ENCODE measurements around the gene TP53TG5. TPM values are rescaled to one million over a fixed set of nuclear protein-coding genes. Genes with fewer than 3 reads are reported as not detected.

TP53TG5 gene
- total and polyA plus RNA-seq, 10 of the 15 experiments (the other 5 are each of a cell fraction or from before 2014, with no cell fraction given) = 0.24 TPM; not detected in 9

DNA sequence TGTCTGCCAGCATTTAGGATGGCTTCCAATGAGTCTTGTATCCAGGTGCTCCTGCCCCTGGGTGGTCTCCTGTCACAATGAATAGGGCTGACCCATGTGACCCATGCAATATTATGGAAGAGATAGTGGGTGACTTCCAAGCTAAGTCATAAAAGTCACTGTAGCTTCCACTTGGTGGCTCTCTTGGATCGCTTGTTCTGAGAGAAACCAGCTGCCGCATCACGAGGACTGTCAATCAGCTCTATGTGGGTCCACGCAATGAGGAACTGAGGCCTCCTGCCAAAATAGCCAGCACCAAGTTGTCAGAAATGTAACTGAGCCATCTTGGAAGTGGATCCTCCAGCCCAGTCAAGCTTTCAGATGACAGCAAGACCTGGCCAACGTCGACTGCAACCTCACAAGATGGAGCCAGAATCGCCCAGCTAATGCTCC is 55.2 kb downstream of the TP53TG5 start (continued):
- TF ChIP-seq, protein P1, sequence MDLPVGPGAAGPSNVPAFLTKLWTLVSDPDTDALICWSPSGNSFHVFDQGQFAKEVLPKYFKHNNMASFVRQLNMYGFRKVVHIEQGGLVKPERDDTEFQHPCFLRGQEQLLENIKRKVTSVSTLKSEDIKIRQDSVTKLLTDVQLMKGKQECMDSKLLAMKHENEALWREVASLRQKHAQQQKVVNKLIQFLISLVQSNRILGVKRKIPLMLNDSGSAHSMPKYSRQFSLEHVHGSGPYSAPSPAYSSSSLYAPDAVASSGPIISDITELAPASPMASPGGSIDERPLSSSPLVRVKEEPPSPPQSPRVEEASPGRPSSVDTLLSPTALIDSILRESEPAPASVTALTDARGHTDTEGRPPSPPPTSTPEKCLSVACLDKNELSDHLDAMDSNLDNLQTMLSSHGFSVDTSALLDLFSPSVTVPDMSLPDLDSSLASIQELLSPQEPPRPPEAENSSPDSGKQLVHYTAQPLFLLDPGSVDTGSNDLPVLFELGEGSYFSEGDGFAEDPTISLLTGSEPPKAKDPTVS (IDR thresholded peaks at IDR 0.05; ENCODE audit: low read depth, low read length) = no peak
- TF ChIP-seq SUPT20H (IDR thresholded peaks at IDR 0.05; ENCODE audit: borderline replicate concordance, control insufficient read depth, low read depth, low read length) = no peak

Small RNA genes lying within 50 kb of the gene (microRNA-seq; reads per million reads assigned to microRNA genes)
- 0.94 reads per million for gene MIR6812

Small RNA genes lying within 50 kb of the gene (small RNA-seq; reads per million reads assigned to genes)
- gene MIR6812 = 0.20 reads per million

Other genes starting within 250 kb of the TP53TG5 start
Only the 7 nearest of the 15 such genes appear.
- gene RBPJL, start 71.5 kb downstream of the TP53TG5 start, total RNA-seq (2014; rRNA removed) = not detected in 2 replicates
- not detected in 2 replicates for gene RBPJL, start 71.5 kb downstream of the TP53TG5 start, total RNA-seq (2014; rRNA removed; fragmentation: Illumina TruSeq; extraction: Trizol)
- gene RBPJL, start 71.5 kb downstream of the TP53TG5 start, total RNA-seq (2021) = 0.18 TPM in 1 of 2 replicates, not detected in the other
- gene RBPJL, start 71.5 kb downstream of the TP53TG5 start, polyA plus RNA-seq (2011; rRNA removed) = not detected in 2 replicates
- gene RBPJL, start 71.5 kb downstream of the TP53TG5 start, polyA plus RNA-seq (2014; fragmentation: Illumina TruSeq; extraction: Trizol) = not detected in 2 replicates
- gene RBPJL, start 71.5 kb downstream of the TP53TG5 start, polyA plus RNA-seq (2014; fragmentation: Nextera tagmentation; extraction: Ambion mirVana) = not detected
- not detected in 2 replicates for gene RBPJL, start 71.5 kb downstream of the TP53TG5 start, polyA plus RNA-seq (2014; rRNA removed)
- gene RBPJL, start 71.5 kb downstream of the TP53TG5 start, polyA plus RNA-seq (2016; fragmentation: Nextera tagmentation; extraction: Ambion mirVana) = not detected
- not detected in 2 replicates for gene MATN4, start 70.0 kb downstream of the TP53TG5 start, total RNA-seq (2014; rRNA removed)
- gene MATN4, start 70.0 kb downstream of the TP53TG5 start, total RNA-seq (2014; rRNA removed; fragmentation: Illumina TruSeq; extraction: Trizol) = not detected in 2 replicates
- gene MATN4, start 70.0 kb downstream of the TP53TG5 start, total RNA-seq (2021) = not detected in 2 replicates
- gene MATN4, start 70.0 kb downstream of the TP53TG5 start, polyA plus RNA-seq (2011; rRNA removed) = 0.06 and 0.15 TPM in 2 replicates
- not detected in 2 replicates for gene MATN4, start 70.0 kb downstream of the TP53TG5 start, polyA plus RNA-seq (2014; fragmentation: Illumina TruSeq; extraction: Trizol)
- not detected for gene MATN4, start 70.0 kb downstream of the TP53TG5 start, polyA plus RNA-seq (2014; fragmentation: Nextera tagmentation; extraction: Ambion mirVana)
- 0.10 TPM in 1 of 2 replicates, not detected in the other for gene MATN4, start 70.0 kb downstream of the TP53TG5 start, polyA plus RNA-seq (2014; rRNA removed)
- not detected for gene MATN4, start 70.0 kb downstream of the TP53TG5 start, polyA plus RNA-seq (2016; fragmentation: Nextera tagmentation; extraction: Ambion mirVana)
- gene SDC4, start 29.9 kb downstream of the TP53TG5 start, total RNA-seq (2014; rRNA removed) = 1.2 and 1.5 TPM in 2 replicates
- 1.2 TPM in 2 replicates for gene SDC4, start 29.9 kb downstream of the TP53TG5 start, total RNA-seq (2014; rRNA removed; fragmentation: Illumina TruSeq; extraction: Trizol)
- gene SDC4, start 29.9 kb downstream of the TP53TG5 start, total RNA-seq (2021) = 2.3 and 2.6 TPM in 2 replicates
- 10.3 and 11.3 TPM in 2 replicates for gene SDC4, start 29.9 kb downstream of the TP53TG5 start, polyA plus RNA-seq (2011; rRNA removed)
- gene SDC4, start 29.9 kb downstream of the TP53TG5 start, polyA plus RNA-seq (2014; fragmentation: Illumina TruSeq; extraction: Trizol) = 1.8 and 2.2 TPM in 2 replicates
- under 1 TPM; 0.52 to 0.66 TPM for gene SDC4, start 29.9 kb downstream of the TP53TG5 start, polyA plus RNA-seq (2014; fragmentation: Nextera tagmentation; extraction: Ambion mirVana)
- gene SDC4, start 29.9 kb downstream of the TP53TG5 start, polyA plus RNA-seq (2014; rRNA removed) = 1.4 and 1.9 TPM in 2 replicates
- 1 to 10 TPM; 1.4 TPM for gene SDC4, start 29.9 kb downstream of the TP53TG5 start, polyA plus RNA-seq (2016; fragmentation: Nextera tagmentation; extraction: Ambion mirVana)
- 8.9 and 14.5 TPM in 2 replicates for gene SYS1, start 15.2 kb downstream of the TP53TG5 start, total RNA-seq (2014; rRNA removed)
- 5.4 and 6.4 TPM in 2 replicates for gene SYS1, start 15.2 kb downstream of the TP53TG5 start, total RNA-seq (2014; rRNA removed; fragmentation: Illumina TruSeq; extraction: Trizol)
- 9.4 and 9.5 TPM in 2 replicates for gene SYS1, start 15.2 kb downstream of the TP53TG5 start, total RNA-seq (2021)
- gene SYS1, start 15.2 kb downstream of the TP53TG5 start, polyA plus RNA-seq (2011; rRNA removed) = 17.8 and 22.6 TPM in 2 replicates
- gene SYS1, start 15.2 kb downstream of the TP53TG5 start, polyA plus RNA-seq (2014; fragmentation: Illumina TruSeq; extraction: Trizol) = 5.8 and 6.2 TPM in 2 replicates
- 1 to 10 TPM; 5.1 to 7.3 TPM for gene SYS1, start 15.2 kb downstream of the TP53TG5 start, polyA plus RNA-seq (2014; fragmentation: Nextera tagmentation; extraction: Ambion mirVana)
- 10.8 and 15.8 TPM in 2 replicates for gene SYS1, start 15.2 kb downstream of the TP53TG5 start, polyA plus RNA-seq (2014; rRNA removed)
- gene SYS1, start 15.2 kb downstream of the TP53TG5 start, polyA plus RNA-seq (2016; fragmentation: Nextera tagmentation; extraction: Ambion mirVana) = 1 to 10 TPM; 9.1 to 9.8 TPM
- 0.17 TPM in 1 of 2 replicates, not detected in the other for gene DBNDD2, start 30.0 kb upstream of the TP53TG5 start, total RNA-seq (2014; rRNA removed)
- gene DBNDD2, start 30.0 kb upstream of the TP53TG5 start, total RNA-seq (2014; rRNA removed; fragmentation: Illumina TruSeq; extraction: Trizol) = 0.41 and 0.67 TPM in 2 replicates
- gene DBNDD2, start 30.0 kb upstream of the TP53TG5 start, total RNA-seq (2021) = 0.74 and 1.0 TPM in 2 replicates
- gene DBNDD2, start 30.0 kb upstream of the TP53TG5 start, polyA plus RNA-seq (2011; rRNA removed) = 5.0 and 5.7 TPM in 2 replicates
- gene DBNDD2, start 30.0 kb upstream of the TP53TG5 start, polyA plus RNA-seq (2014; fragmentation: Illumina TruSeq; extraction: Trizol) = 0.46 and 0.52 TPM in 2 replicates
- gene DBNDD2, start 30.0 kb upstream of the TP53TG5 start, polyA plus RNA-seq (2014; fragmentation: Nextera tagmentation; extraction: Ambion mirVana) = under 1 TPM; 0.18 to 0.49 TPM
- 0.39 and 0.67 TPM in 2 replicates for gene DBNDD2, start 30.0 kb upstream of the TP53TG5 start, polyA plus RNA-seq (2014; rRNA removed)
- gene DBNDD2, start 30.0 kb upstream of the TP53TG5 start, polyA plus RNA-seq (2016; fragmentation: Nextera tagmentation; extraction: Ambion mirVana) = under 1 TPM in 1 of 2 experiments, not detected in 1; 0.21 TPM
- 35.7 and 45.0 TPM in 2 replicates for gene PIGT, start 37.8 kb upstream of the TP53TG5 start, total RNA-seq (2014; rRNA removed)
- 15.5 and 18.6 TPM in 2 replicates for gene PIGT, start 37.8 kb upstream of the TP53TG5 start, total RNA-seq (2014; rRNA removed; fragmentation: Illumina TruSeq; extraction: Trizol)
- 39.5 and 45.2 TPM in 2 replicates for gene PIGT, start 37.8 kb upstream of the TP53TG5 start, total RNA-seq (2021)
- gene PIGT, start 37.8 kb upstream of the TP53TG5 start, polyA plus RNA-seq (2011; rRNA removed) = 8.0 and 24.1 TPM in 2 replicates
- gene PIGT, start 37.8 kb upstream of the TP53TG5 start, polyA plus RNA-seq (2014; fragmentation: Illumina TruSeq; extraction: Trizol) = 29.4 and 41.9 TPM in 2 replicates
- gene PIGT, start 37.8 kb upstream of the TP53TG5 start, polyA plus RNA-seq (2014; fragmentation: Nextera tagmentation; extraction: Ambion mirVana) = 10 to 100 TPM; 19.1 to 27.5 TPM
- gene PIGT, start 37.8 kb upstream of the TP53TG5 start, polyA plus RNA-seq (2014; rRNA removed) = 28.6 and 33.5 TPM in 2 replicates
- 10 to 100 TPM; 56.5 to 66.0 TPM for gene PIGT, start 37.8 kb upstream of the TP53TG5 start, polyA plus RNA-seq (2016; fragmentation: Nextera tagmentation; extraction: Ambion mirVana)
- not detected in 2 replicates for gene WFDC2, start 91.4 kb upstream of the TP53TG5 start, total RNA-seq (2014; rRNA removed)
- gene WFDC2, start 91.4 kb upstream of the TP53TG5 start, total RNA-seq (2014; rRNA removed; fragmentation: Illumina TruSeq; extraction: Trizol) = not detected in 2 replicates
- gene WFDC2, start 91.4 kb upstream of the TP53TG5 start, total RNA-seq (2021) = not detected in 2 replicates
- gene WFDC2, start 91.4 kb upstream of the TP53TG5 start, polyA plus RNA-seq (2011; rRNA removed) = not detected in 2 replicates
- not detected in 2 replicates for gene WFDC2, start 91.4 kb upstream of the TP53TG5 start, polyA plus RNA-seq (2014; fragmentation: Illumina TruSeq; extraction: Trizol)
- gene WFDC2, start 91.4 kb upstream of the TP53TG5 start, polyA plus RNA-seq (2014; fragmentation: Nextera tagmentation; extraction: Ambion mirVana) = under 1 TPM in 1 of 2 experiments, not detected in 1; 0.13 TPM
- gene WFDC2, start 91.4 kb upstream of the TP53TG5 start, polyA plus RNA-seq (2014; rRNA removed) = not detected in 2 replicates
- not detected for gene WFDC2, start 91.4 kb upstream of the TP53TG5 start, polyA plus RNA-seq (2016; fragmentation: Nextera tagmentation; extraction: Ambion mirVana)

All from GM12878 (cell line).